ENCODE measurements around the gene GNL2.

GRCh38 chr1:37621326-37621870 lies 25.7 kb upstream of the GNL2 start:
- TF ChIP-seq CTCF (IDR thresholded peaks at IDR 0.05): no peak
- no peak for TF ChIP-seq POLR2A (IDR thresholded peaks at IDR 0.05)
